GM12872 (cell line): ENCODE data around the gene CACNA2D1.

ENCODE experiments used
- TF ChIP-seq, protein P1 (sequence below): IDR thresholded peaks from 3 replicates; pipeline ENCODE4 v1.5.1; 2011; ENCODE audit warnings: low read depth, mild to moderate bottlenecking, low read length, moderate library complexity; ENCODE audit not compliant: insufficient read depth

Gene CACNA2D1

DNA sequence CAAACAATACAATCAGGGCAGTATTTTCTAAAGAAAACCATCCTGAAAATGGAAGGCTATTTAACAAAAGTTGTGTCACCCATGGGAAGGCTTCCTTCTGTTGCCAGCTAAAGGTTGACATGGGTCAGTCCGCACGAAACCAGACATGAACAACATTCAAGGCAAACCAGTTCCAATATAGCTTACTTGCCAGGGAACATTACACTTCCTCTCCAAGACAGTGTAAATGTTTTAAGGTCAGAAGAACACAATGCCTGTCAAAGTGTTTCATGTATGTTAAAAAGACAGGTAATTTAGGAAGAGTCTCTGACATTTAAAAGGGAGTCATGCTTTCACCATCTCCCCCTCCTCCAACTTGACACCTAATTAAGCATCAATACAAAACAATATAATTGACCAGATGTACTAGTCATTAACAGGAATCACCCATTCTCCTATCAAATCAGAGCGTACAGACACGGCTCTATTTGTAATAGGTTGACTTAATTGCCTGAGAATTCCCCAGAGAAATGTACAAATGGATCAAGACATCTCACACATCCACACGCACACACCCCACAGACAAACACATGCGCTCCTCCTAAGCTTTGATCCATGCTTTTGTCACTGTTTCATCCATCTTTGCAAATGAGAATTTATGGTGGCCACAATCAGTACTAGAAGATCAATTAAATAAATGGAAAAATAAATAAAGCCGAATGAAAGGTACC is 69.5 kb downstream of the CACNA2D1 start:
- TF ChIP-seq, protein P1, sequence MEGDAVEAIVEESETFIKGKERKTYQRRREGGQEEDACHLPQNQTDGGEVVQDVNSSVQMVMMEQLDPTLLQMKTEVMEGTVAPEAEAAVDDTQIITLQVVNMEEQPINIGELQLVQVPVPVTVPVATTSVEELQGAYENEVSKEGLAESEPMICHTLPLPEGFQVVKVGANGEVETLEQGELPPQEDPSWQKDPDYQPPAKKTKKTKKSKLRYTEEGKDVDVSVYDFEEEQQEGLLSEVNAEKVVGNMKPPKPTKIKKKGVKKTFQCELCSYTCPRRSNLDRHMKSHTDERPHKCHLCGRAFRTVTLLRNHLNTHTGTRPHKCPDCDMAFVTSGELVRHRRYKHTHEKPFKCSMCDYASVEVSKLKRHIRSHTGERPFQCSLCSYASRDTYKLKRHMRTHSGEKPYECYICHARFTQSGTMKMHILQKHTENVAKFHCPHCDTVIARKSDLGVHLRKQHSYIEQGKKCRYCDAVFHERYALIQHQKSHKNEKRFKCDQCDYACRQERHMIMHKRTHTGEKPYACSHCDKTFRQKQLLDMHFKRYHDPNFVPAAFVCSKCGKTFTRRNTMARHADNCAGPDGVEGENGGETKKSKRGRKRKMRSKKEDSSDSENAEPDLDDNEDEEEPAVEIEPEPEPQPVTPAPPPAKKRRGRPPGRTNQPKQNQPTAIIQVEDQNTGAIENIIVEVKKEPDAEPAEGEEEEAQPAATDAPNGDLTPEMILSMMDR: no peak

DNA sequence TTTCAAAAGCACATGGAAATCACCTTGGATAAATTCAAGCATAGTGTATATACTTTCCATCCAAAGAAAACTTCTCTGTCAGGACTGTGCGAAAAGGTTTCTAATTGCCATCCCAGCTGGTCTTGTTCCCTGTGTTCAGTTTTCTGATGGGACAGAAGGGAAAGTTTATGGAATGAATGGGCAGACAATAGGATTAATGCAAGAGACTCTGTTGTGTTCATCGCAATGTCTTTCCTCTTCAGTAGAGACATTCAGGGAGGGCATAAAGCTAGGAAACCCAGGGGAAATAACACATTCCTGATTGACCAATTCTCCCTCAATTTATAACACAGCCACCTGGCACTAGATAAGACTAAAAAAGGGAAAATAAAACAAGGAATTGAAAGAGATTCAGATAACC is 78.9 kb downstream of the CACNA2D1 start:
- TF ChIP-seq, protein P1: no peak

DNA sequence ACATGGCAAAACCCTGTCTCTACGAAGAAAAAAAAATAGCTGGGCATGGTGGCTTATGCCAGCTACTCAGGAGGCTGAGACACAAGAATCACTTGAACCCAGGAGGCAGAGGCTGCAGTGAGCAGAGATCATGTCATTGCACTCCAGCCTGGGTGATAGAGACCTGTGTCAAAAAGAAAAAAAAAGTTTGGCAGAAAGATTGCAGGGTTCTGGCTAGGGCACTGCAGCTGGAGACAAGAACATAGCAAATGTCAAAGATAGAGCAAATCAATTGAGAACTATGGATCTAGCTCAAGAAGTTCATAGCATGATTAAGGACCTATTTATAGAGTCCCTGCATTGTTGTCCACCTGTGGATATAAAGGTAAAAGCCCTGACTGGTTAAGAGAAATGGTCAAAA is 79.5 kb downstream of the CACNA2D1 start:
- TF ChIP-seq, protein P1: no peak

DNA sequence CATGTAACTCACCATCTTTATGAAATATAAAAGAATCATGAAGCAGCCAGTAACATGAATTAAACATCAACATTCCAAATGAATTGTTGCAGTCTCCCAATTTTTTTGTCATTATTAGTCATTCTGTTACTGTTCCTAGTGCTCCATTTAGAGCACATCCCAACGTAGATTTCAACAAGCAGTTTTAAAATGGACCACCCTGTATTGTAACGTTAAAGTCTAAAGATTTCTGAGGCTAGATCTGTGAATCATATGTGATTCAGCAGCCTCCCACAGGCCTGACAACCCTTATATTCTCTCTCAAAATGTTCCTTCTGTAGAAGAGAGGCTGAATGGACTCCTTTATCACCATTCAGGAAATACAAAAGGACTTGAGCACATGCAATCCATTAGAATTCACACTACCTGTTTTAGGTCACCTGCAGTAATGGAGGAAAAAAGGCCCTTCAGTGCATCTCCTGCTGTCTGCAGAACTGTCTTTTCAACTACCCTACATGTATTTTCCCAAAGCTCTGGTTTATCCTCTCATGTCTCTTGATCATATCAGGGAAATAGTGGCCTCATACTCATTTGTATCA is 81.4 kb downstream of the CACNA2D1 start:
- TF ChIP-seq, protein P1: no peak

DNA sequence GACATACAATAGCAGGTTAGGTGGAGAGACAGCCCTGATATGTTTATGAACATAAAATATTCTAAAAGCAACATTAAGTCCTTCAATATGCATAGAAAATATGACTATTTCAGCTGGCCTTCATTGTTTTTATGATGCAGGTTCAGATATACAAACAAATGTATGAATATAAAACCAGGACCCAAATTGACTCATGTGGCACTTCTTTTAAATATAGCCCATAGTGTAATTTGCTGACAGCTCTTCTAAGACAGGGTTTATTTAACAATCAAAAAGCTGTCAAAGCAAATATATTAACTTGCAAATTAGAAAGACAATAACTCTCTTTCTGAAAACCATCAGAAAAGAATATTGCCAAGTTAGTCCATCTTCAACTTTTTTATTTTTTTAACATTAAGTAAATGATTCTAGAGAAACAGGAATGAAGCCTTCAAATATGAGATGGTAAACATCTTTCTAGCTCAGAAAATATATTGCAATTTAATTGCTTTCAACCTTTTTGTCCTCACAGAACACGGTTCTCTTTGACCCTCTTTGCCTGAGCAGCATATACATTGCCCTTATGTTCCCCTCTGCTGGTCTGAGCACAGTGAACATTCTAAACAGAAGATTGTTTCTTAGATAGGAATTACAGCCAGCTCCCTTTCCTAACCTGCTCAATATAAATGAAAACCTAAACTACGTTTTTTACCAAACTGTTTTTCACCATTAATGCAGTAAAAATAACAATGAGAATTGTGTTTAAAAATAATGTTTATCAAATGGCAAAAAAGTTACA is 82.8 kb downstream of the CACNA2D1 start:
- TF ChIP-seq, protein P1: no peak

DNA sequence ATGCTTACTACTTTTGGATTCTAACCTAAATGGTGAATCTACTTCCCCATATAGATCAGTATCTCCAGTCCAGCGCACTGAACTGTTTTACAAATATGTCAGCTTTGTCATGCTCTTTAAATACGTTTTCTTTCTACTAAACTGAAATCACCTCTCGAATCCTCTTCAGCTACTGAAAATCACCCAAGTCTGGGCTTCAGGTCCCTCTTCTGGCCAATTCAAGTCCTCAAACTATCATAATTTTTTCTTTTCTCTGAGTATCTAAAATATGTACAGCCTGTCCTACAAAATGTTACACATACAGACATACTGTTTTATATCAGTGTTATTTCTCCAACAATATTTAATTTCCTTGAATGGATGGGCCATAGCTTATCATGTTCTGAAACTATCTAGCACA is 84.2 kb downstream of the CACNA2D1 start:
- TF ChIP-seq, protein P1: no peak

DNA sequence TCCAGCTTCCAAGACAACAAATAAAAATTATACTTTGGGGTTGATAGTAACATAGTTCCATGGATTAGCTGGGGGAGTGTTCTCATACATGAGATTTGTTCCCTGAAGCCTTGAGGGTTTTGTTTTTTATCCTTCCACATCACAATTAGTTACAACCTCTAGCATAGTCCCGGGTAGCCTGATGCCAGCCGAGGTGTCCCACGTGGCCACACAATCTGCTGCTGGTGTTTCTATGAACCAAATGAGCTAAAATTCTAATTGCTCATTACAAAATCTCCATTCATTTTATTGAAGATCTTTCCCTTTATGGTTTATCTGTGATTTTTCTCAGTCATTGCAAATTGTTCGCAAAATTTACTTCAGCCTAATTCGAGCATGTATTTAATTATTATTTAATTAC is 84.7 kb downstream of the CACNA2D1 start:
- TF ChIP-seq, protein P1: no peak
